HG02840 (cell line): ENCODE results near the gene TMEM100.
"Not testable (repeated sequence)": the region's sequence is repeated elsewhere in the genome, so short reads cannot be mapped to it uniquely, and the experiment has no call there.

Experiments used
- ATAC-seq: cut with Tn5 transposase; IDR thresholded peaks from one replicate; pipeline ENCODE4 v1.9.1; 2021; ENCODE audit warnings: mild to moderate bottlenecking, moderate library complexity, moderate number of reproducible peaks; ENCODE audit not compliant: unreplicated experiment, low FRiP score

TMEM100 gene

GRCh38 chr17:55690105-55690508 lies 32.6 kb downstream of the TMEM100 start:
- no peak for ATAC-seq

DNA sequence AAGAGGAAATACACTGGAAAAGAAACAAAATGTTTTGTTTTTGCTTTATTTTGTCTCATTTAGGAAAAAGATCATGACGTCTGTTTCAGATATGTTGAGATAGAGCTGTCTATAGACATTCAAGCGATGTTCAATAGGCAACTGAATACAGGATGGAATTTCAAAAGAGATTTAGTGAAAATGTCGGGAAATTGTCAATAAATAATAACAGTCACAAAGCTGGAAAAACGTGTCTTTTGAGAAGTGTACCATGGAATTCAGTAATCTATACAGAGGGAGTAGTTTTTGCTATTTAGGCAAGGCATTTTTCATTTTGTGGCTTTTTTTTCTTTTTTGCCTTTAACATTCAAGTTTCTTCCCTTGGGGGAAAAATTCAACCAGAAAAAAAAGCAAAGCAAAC lies 33.0 kb downstream of the TMEM100 start:
- no peak for ATAC-seq

- no peak for ATAC-seq
Measured at GRCh38 chr17:55688057-55688456, 34.6 kb downstream of the TMEM100 start.

GRCh38 chr17:55687037-55687436 lies 35.6 kb downstream of the TMEM100 start:
- no peak for ATAC-seq

GRCh38 chr17:55683550-55684315 lies 38.9 kb downstream of the TMEM100 start:
- ATAC-seq, result no peak

DNA sequence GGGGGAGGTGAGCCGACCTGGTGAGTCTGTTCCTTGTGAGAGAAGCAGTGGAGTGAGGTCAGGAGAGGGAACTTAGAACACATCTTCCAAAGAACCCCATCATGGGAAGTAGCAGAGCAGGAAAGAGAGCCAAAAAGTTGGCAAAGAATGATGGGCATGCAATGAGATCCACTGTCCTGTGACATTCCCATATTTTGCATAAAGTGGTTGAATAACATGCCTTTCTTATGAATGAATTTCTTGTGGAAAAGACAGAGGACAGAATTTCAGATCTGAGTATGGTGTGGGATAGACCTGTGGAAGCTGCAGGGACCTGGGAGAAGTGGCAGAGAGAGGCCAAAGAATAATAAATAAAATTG lies 41.3 kb downstream of the TMEM100 start:
- ATAC-seq, result no peak

- no peak for ATAC-seq
Measured at GRCh38 chr17:55680686-55681341, 41.9 kb downstream of the TMEM100 start.

GRCh38 chr17:55677446-55677845 lies 45.2 kb downstream of the TMEM100 start:
- ATAC-seq, result no peak

DNA sequence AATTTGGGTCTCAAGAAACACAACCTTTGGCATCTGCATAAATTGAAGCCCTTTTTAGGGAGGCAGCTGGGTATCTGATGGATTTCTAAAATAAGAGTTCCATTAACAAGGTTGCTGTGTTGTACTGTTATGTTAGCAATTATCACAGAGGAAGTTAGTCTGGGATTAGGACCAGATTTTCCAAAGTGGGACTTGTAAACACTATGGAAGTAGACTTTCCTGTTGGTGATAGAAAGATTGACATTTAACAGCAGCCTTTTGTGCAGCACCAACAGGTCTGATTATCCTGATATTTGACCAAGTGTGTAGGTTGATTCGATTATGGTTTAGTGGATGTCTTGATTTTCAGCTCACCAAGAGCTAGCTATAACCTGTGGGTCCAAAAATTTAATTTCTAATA lies 46.4 kb downstream of the TMEM100 start:
- no peak for ATAC-seq

DNA sequence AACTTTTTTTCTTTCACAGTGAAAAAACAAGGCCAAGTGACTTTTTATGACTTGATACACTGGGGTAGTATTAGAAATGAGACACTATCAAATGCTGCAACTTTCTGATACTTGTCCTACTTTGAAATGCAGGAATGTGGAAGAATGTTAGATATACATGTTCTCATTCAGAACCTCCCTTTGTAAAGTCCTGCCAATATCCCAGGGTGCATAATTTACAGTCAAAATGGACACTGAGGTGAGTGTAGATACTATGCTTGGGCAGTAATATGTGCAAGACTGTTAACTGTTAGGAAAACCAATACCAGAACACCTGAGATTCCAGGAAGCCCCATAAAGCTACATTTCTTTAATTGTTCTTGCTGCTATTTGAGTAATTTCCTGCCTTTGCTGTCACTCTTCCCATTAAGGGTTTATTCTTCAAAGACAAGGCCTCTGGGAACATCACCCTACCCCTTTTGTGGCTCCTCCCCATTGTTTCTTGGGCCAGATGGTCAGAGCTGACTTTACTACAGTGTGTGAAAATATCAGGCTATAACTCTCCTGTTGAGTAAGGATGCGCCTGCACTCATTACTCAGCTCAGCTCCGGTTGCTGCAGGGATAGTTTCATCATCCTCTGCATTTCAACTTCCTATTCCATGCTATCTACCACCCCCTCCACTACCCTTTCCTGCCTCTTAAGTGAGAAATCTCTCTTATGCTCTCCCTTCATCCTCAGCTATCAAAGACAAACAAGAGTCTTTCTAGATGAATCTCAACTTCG lies 48.7 kb downstream of the TMEM100 start:
- ATAC-seq, result no peak

GRCh38 chr17:55672585-55673501 lies 49.8 kb downstream of the TMEM100 start:
- no peak for ATAC-seq

DNA sequence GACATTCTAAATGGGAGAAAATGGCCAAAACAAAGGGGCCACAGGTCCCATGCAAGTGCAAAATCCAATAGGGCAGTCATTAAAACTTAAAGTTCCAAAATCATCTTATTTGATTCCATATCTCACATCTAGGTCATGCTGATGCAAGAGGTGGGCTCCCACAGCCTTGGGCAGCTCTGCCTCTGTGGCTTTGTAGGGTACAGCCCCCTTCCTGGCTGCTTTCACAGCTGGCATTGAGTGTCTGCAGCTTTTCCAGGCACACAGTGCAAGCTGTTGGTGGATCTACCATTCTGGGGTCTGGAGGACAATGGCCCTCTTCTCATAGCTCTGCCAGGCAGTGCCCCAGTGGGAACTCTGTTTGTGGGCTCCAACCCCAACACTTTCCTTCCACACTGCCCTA lies 50.7 kb downstream of the TMEM100 start:
- not testable (repeated sequence) for ATAC-seq
